ENCODE measurements around the gene SSBP3.

DNA sequence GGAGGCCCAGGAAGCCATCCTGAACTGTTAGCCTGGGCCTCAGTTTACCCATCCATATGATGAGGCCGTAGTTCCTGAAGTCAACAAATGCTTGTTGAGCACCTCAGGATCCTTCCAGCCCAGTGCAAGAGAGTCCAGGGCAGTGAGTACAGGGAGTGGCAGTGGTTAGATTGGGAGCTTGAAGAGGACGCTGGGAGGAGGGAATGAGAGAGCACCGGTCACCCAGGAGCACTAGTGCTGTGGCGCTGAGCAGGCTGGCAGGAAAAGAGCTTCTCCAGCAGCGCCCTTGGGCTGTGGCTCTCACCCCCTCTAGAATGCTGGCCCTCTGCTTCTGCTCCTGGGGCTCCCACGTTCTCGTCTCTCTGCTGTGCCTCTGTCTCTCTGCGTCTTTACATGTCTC lies 10.2 kb upstream of the SSBP3 start:
- TF ChIP-seq ARNTL (CRISPR knock-in tag; IDR thresholded peaks at IDR 0.05; ENCODE audit: borderline replicate concordance, low read depth): no peak
- TF ChIP-seq TCF4 (CRISPR knock-in tag; IDR thresholded peaks at IDR 0.05; ENCODE audit: borderline replicate concordance): no peak
- no peak for TF ChIP-seq TOX (CRISPR knock-in tag; IDR thresholded peaks at IDR 0.05; ENCODE audit: borderline replicate concordance)
- no peak for TF ChIP-seq ZNF70 (CRISPR knock-in tag; IDR thresholded peaks at IDR 0.05)
- TF ChIP-seq ZFP30 (CRISPR knock-in tag; IDR thresholded peaks at IDR 0.05): no peak
- no peak for TF ChIP-seq ISL1 (CRISPR knock-in tag; IDR thresholded peaks at IDR 0.05)
- no peak for TF ChIP-seq PPARA (CRISPR knock-in tag; IDR thresholded peaks at IDR 0.05; ENCODE audit: borderline replicate concordance)
- TF ChIP-seq PATZ1 (CRISPR knock-in tag; IDR thresholded peaks at IDR 0.05; ENCODE audit: borderline replicate concordance): no peak
- TF ChIP-seq OSR1 (CRISPR knock-in tag; IDR thresholded peaks at IDR 0.05): no peak
- no peak for TF ChIP-seq POU6F1 (CRISPR knock-in tag; IDR thresholded peaks at IDR 0.05; ENCODE audit: borderline replicate concordance, low read depth)
- TF ChIP-seq GLIS3 (CRISPR knock-in tag; IDR thresholded peaks at IDR 0.05): no peak

Data from SK-N-SH treated with all-trans-retinoic acid at 6 μM for 48 hours (cell line).